NCI-H1105 (cell line): Measurements from ENCODE around the gene SLC44A2.

Experiments
- DNase-seq: peaks from one replicate; lab custom pipeline; 2025; lab: John Stamatoyannopoulos, UW

SLC44A2 gene

GRCh38 chr19:10682397-10683063, 57.2 kb downstream of the SLC44A2 start:
- no peak for DNase-seq

GRCh38 chr19:10683064-10683426, 57.7 kb downstream of the SLC44A2 start:
- no peak for DNase-seq

GRCh38 chr19:10683582-10683981, 58.2 kb downstream of the SLC44A2 start:
- no peak for DNase-seq

GRCh38 chr19:10685210-10685609, 59.9 kb downstream of the SLC44A2 start:
- DNase-seq, result no peak

- DNase-seq, result no peak
Observed at GRCh38 chr19:10686193-10686592, 60.8 kb downstream of the SLC44A2 start.

GRCh38 chr19:10686661-10687517, 61.5 kb downstream of the SLC44A2 start:
- no peak for DNase-seq

GRCh38 chr19:10687518-10688288, 62.4 kb downstream of the SLC44A2 start:
- DNase-seq, result no peak

GRCh38 chr19:10688545-10689280, 63.4 kb downstream of the SLC44A2 start:
- no peak for DNase-seq

- no peak for DNase-seq
Observed at GRCh38 chr19:10690341-10690781, 65.0 kb downstream of the SLC44A2 start.

- DNase-seq, result no peak
Observed at GRCh38 chr19:10691178-10691881, 66.0 kb downstream of the SLC44A2 start.

- no peak for DNase-seq
Observed at GRCh38 chr19:10691883-10692282, 66.5 kb downstream of the SLC44A2 start.

GRCh38 chr19:10692673-10693264, 67.4 kb downstream of the SLC44A2 start:
- no peak for DNase-seq
